Lower lobe of right lung (tissue), 2 donors: ENCODE results near the gene NEURL1B. TPM values are rescaled to one million over a fixed set of nuclear protein-coding genes. Genes with fewer than 3 reads are reported as not detected.

Source experiments
- ATAC-seq, 2 donors: fragments of 200-7000 bp; cut with Tn5 transposase; one replicate each; pipeline ENCODE4 v1.9.1; 2020 to 2022; ENCODE audit warnings: mild to moderate bottlenecking in 2 of 2, moderate library complexity in 2 of 2
- DNase-seq: peaks from one replicate; pipeline ENCODE4 v3.0.0-alpha.2; 2020
- H3K27ac ChIP-seq: fragments of 200-600 bp; one replicate; pipeline ENCODE4 v1.8.0; 2022
- H3K27me3 ChIP-seq: fragments of 200-600 bp; one replicate; pipeline ENCODE4 v1.8.0; 2022; ENCODE audit warnings: low read depth
- H3K36me3 ChIP-seq: fragments of 200-600 bp; one replicate; pipeline ENCODE4 v1.8.0; 2022; ENCODE audit warnings: mild to moderate bottlenecking
- H3K4me1 ChIP-seq: fragments of 200-600 bp; one replicate; pipeline ENCODE4 v1.8.0; 2022
- H3K4me3 ChIP-seq: fragments of 200-600 bp; one replicate; pipeline ENCODE4 v1.8.0; 2022; ENCODE audit warnings: mild to moderate bottlenecking
- H3K9me3 ChIP-seq: fragments of 200-600 bp; one replicate; pipeline ENCODE4 v1.8.0; 2022
- intact Hi-C: fragments of 100-400 bp; cut with DNase I; formaldehyde crosslinking; loops from one replicate; pipeline ENCODE4 v1.11.0; 2022
- total RNA-seq: library from RNA; stranded (reverse); fragmentation: NEBNext Ultra II Directional; extraction: Animal tissue kit (Norgen Biotek cat#: 25700); gene quantifications from one replicate; pipeline ENCODE4 v1.2.1, GENCODE V29; 2021
- TF ChIP-seq, protein P1 (sequence below): fragments of 200-600 bp; IDR thresholded peaks from one replicate; pipeline ENCODE4 v1.8.0; 2022; ENCODE audit warnings: antibody characterized with exemption, mild to moderate bottlenecking
- donor health status: DM: no; HTN: yes; CAD: no; lungs with severe emphysema.

NEURL1B gene
- total RNA-seq, 1 donor from 2014 or later, result 24.8 TPM

DNA sequence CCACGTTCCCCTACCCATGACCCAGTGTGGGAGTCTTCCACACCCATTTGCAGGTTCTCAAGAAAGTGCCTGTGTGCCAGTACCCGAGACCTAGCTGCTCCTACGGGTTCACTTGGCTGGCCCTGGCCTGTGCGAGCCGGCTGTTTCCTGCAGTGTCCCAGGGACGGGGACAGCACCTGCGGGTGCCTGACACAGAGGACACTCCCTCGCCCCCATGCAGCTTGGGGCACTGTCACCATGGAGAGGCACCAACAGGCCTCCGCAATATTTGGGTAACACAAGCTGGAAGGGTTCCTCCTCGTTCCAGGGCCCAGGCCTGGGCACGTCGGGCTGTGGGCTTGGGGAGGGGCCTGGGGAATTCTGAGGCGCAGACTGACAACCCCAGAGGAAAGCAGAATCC lies 88.5 kb downstream of the NEURL1B start:
- no peaks in the 10 kb centered on the region for H3K9me3 ChIP-seq
- H3K27me3 ChIP-seq, result no peaks in the 10 kb centered on the region
- H3K4me1 ChIP-seq, result peaks cover 29% of the 10 kb centered on the region
- H3K4me3 ChIP-seq, result no peak overlapping the region
- intact Hi-C loops, result no loop called here
- TF ChIP-seq, protein P1, sequence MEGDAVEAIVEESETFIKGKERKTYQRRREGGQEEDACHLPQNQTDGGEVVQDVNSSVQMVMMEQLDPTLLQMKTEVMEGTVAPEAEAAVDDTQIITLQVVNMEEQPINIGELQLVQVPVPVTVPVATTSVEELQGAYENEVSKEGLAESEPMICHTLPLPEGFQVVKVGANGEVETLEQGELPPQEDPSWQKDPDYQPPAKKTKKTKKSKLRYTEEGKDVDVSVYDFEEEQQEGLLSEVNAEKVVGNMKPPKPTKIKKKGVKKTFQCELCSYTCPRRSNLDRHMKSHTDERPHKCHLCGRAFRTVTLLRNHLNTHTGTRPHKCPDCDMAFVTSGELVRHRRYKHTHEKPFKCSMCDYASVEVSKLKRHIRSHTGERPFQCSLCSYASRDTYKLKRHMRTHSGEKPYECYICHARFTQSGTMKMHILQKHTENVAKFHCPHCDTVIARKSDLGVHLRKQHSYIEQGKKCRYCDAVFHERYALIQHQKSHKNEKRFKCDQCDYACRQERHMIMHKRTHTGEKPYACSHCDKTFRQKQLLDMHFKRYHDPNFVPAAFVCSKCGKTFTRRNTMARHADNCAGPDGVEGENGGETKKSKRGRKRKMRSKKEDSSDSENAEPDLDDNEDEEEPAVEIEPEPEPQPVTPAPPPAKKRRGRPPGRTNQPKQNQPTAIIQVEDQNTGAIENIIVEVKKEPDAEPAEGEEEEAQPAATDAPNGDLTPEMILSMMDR, result no peak
- H3K36me3 ChIP-seq, result no peaks in the 10 kb centered on the region
- no peak for DNase-seq
- ATAC-seq, result no peak
- no peak overlapping the region for H3K27ac ChIP-seq

DNA sequence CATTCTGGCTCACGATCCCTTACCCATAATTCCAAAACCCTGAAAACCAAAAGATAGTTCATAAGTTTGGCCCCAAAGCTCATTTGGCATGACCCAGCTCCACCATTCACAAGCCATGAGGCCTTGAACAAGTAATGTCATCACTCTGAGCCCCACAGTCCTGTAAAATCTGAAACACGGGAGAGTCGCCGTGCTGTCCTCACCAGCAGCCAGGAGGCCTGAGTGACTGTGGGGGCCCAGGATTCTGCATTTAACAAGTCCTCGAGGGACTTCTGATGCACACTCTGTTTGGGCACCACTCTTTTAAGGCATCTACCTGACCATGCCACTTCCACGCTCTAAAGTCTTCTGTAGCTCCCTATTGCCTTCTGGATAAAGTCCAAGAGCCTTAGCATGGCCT lies 89.2 kb downstream of the NEURL1B start:
- no peaks in the 10 kb centered on the region for H3K36me3 ChIP-seq
- intact Hi-C loops, result no loop called here
- peaks cover 30% of the 10 kb centered on the region for H3K4me1 ChIP-seq
- TF ChIP-seq, protein P1, result no peak
- no peak overlapping the region for H3K4me3 ChIP-seq
- H3K9me3 ChIP-seq, result no peaks in the 10 kb centered on the region
- H3K27ac ChIP-seq, result no peak overlapping the region
- DNase-seq, result no peak
- no peak for ATAC-seq
- H3K27me3 ChIP-seq, result no peaks in the 10 kb centered on the region

DNA sequence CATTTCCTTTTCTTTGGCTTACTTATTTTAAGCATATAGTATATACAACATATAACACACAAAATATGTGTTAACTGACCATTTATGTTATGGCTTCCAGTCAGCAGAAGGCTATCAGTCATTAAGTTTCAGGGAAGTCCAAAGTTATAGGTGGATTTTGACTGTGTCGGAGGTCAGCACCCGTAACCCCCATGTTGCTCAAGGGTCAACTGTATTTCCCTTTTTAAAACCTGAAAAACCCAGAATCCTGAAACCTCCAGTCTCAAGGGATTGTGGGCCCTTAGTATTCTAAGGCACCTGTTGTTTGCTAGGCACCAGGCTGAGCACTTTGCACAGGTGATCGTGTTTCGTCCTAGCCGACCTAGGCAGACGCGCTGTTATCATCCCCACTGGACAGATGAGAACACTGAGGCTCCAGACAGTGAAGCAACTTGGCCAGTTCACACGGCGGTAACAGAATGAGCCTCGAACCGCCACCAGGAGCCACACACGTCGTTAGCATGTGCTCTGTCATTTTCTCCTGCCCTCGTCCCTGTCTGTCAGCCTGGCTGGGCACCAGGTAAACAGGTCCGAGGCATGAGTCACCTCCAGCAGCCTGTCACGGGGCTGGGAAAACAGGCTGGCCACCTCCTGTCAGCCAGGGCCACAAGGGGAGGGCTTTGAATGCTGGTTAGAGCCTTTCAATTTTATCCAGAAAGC lies 90.1 kb downstream of the NEURL1B start:
- no peak overlapping the region for H3K4me3 ChIP-seq
- no peaks in the 10 kb centered on the region for H3K36me3 ChIP-seq
- no peaks in the 10 kb centered on the region for H3K9me3 ChIP-seq
- peak; percentile 60 to 64 for ATAC-seq
- no peaks in the 10 kb centered on the region for H3K27me3 ChIP-seq
- H3K4me1 ChIP-seq, result peaks cover 30% of the 10 kb centered on the region
- peak overlapping the region; percentile 97 for H3K27ac ChIP-seq
- TF ChIP-seq, protein P1, result no peak
- intact Hi-C loops, result no loop called here
- peak; percentile 75 for DNase-seq

DNA sequence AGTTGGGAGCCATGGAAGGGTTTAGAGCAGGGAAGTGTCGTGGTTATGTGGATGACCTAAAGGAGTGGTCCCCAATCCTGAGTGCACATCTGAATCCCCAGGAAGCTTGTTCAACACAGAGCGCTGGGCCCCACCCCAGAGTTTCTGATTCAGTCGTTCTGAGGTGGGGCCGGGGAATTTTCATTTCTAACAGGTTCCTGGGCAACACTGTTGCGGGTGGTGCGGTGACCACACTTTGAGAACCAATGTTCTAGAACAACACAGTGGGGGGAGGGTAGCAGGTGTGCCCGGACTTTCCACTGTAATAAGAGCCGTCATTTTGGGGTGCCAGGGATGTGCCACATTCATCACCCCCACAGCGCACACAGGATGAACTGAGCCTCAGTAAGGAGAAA lies 90.6 kb downstream of the NEURL1B start:
- no peaks in the 10 kb centered on the region for H3K36me3 ChIP-seq
- DNase-seq (no peak), ATAC-seq (no peak)
- intact Hi-C loops, result no loop called here
- H3K27ac ChIP-seq, result peak overlapping the region; percentile 97
- H3K9me3 ChIP-seq, result no peaks in the 10 kb centered on the region
- H3K4me3 ChIP-seq, result no peak overlapping the region
- H3K27me3 ChIP-seq, result no peaks in the 10 kb centered on the region
- H3K4me1 ChIP-seq, result peaks cover 30% of the 10 kb centered on the region
- TF ChIP-seq, protein P1, result no peak

DNA sequence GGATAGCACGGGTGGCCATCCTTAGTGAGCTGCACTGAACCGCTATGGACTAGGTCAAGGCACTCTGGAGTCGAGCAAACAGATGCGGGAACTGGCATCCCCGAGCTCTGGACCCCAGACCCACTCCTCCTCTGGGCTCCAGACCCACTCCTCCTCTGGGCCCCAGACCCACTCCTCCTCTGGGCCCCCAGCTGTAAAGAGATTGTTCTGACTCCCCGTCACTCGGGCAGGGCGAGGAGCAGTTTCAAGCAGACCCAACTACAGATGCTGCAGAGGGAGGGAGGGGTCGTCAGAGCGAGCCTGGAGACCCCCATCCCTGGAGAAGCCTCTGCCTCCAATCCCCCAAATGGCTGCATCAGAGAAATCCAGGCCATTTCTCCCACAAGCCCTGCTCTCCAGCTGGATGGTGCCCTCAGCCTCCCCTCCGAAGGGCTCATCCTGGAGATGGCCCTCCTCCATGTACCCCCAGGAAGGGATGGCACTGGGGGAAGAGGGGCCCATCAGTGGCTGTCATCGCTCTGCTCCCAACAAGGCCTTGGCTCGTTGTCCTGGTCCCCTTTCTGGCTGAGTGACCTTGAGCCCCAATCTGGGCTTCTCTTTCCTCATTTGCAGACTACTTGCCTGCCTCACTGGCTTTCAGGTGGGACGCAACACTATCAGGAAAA lies 91.3 kb downstream of the NEURL1B start:
- no peak for ATAC-seq

More for the DNA sequence above, 91.3 kb downstream of the NEURL1B start:
- H3K27me3 ChIP-seq, result no peaks in the 10 kb centered on the region
- H3K4me3 ChIP-seq, result no peak overlapping the region
- peak overlapping the region; percentile 97 for H3K27ac ChIP-seq
- intact Hi-C loops, result no loop called here
- no peaks in the 10 kb centered on the region for H3K36me3 ChIP-seq
- no peak for DNase-seq
- TF ChIP-seq, protein P1, result no peak
- H3K9me3 ChIP-seq, result no peaks in the 10 kb centered on the region
- H3K4me1 ChIP-seq, result peaks cover 30% of the 10 kb centered on the region
